K562 (cell line): ENCODE data around the gene GCC1. TPM values are rescaled to one million over a fixed set of nuclear protein-coding genes. Genes with fewer than 3 reads are reported as not detected.

Experiments used
- ATF2 ChIP-seq: sonication (generic); formaldehyde crosslinking; IDR thresholded peaks from 2 replicates; pipeline ENCODE4 v1.8.1; 2022; ENCODE audit warnings: missing genetic modification reagents
- ATF4 ChIP-seq: fragments of 450-650 bp; formaldehyde crosslinking; IDR thresholded peaks from 2 replicates; pipeline ENCODE4 v1.4.0; 2022; ENCODE audit warnings: mild to moderate bottlenecking, moderate library complexity
- CHAMP1 ChIP-seq: fragments of 450-650 bp; IDR thresholded peaks from 2 replicates; pipeline ENCODE4 v1.6.1; 2016; ENCODE audit warnings: mild to moderate bottlenecking
- DNMT1 ChIP-seq: fragments of 450-650 bp; IDR thresholded peaks from 2 replicates; pipeline ENCODE4 v1.6.1; 2016; ENCODE audit warnings: antibody characterized with exemption, mild to moderate bottlenecking
- GABPB1 ChIP-seq: sonication (generic); formaldehyde crosslinking; IDR thresholded peaks from 2 replicates; pipeline ENCODE4 v1.8.0; 2022; ENCODE audit warnings: mild to moderate bottlenecking, missing genetic modification reagents
- HDAC1 ChIP-seq, 2 experiments: fragments of 450-650 bp; IDR thresholded peaks; 2 replicates each; pipeline ENCODE4 v1.6.1; 2016 to 2017; ENCODE audit warnings: inconsistent platforms in 1 of 2, mild to moderate bottlenecking in 1 of 2, moderate library complexity in 1 of 2
- HNRNPH1 ChIP-seq: fragments of 200-400 bp; formaldehyde crosslinking; optimal IDR thresholded peaks from 2 replicates; pipeline ENCODE3; 2017; ENCODE audit warnings: low read depth, mild to moderate bottlenecking, low read length, moderate library complexity
- L3MBTL2 ChIP-seq: fragments of 450-650 bp; IDR thresholded peaks from 2 replicates; pipeline ENCODE4 v1.6.1; 2016; ENCODE audit warnings: mild to moderate bottlenecking, moderate library complexity
- MBD2 ChIP-seq: sonication (generic); IDR thresholded peaks from 2 replicates; pipeline ENCODE4 v1.6.1; 2016; ENCODE audit warnings: low read depth, borderline replicate concordance
- NRF1 ChIP-seq, 2 experiments: fragments of 450-650 bp; IDR thresholded peaks in 1 of 2; conservative IDR thresholded peaks in 1 of 2; 2 replicates each; pipeline ENCODE4 v1.6.1; 2014; ENCODE audit warnings: mild to moderate bottlenecking in 2 of 2
- RBM34 ChIP-seq: fragments of 200-400 bp; formaldehyde crosslinking; IDR thresholded peaks from 2 replicates; pipeline ENCODE4 v1.6.1; 2018; ENCODE audit warnings: low read length, borderline replicate concordance; ENCODE audit not compliant: insufficient read depth
- SAP30 ChIP-seq: fragments of 200-600 bp; sonication (generic); IDR thresholded peaks from 2 replicates; pipeline ENCODE4 v1.6.1; 2012; ENCODE audit warnings: borderline replicate concordance, low read depth, mild to moderate bottlenecking, moderate library complexity, low read length, control low read depth, inconsistent platforms; ENCODE audit not compliant: insufficient read depth, poor library complexity, severe bottlenecking
- SMAD4 ChIP-seq: fragments of 250-450 bp; sonication (Bioruptor Pico); conservative IDR thresholded peaks from 2 replicates; pipeline ENCODE4 v1.8.0; 2021; ENCODE audit warnings: inconsistent platforms, mild to moderate bottlenecking, moderate library complexity
- SOX6 ChIP-seq: fragments of 450-650 bp; IDR thresholded peaks from 2 replicates; pipeline ENCODE4 v1.6.1; 2014; ENCODE audit warnings: mild to moderate bottlenecking
- TOE1 ChIP-seq, 2 experiments: fragments of 450-650 bp in 1 of 2; sonication (generic) in 1 of 2; formaldehyde crosslinking in 1 of 2; IDR thresholded peaks; 2 replicates each; pipeline versions ENCODE4 v1.7.1 to v1.8.0; 2016 to 2022; ENCODE audit warnings: borderline replicate concordance in 2 of 2, mild to moderate bottlenecking in 2 of 2, antibody characterized with exemption in 1 of 2, inconsistent platforms in 1 of 2, low read depth in 1 of 2, missing genetic modification reagents in 1 of 2, moderate library complexity in 1 of 2
- ZBTB12 ChIP-seq: fragments of 250-450 bp; sonication (Bioruptor Pico); IDR thresholded peaks from 2 replicates; pipeline ENCODE4 v1.4.0; 2020
- ZC3H8 ChIP-seq: fragments of 450-650 bp; IDR thresholded peaks from 2 replicates; pipeline ENCODE4 v1.6.1; 2017
- ZNF224 ChIP-seq: sonication (generic); formaldehyde crosslinking; IDR thresholded peaks from 2 replicates; pipeline ENCODE4 v1.8.0; 2022; ENCODE audit warnings: mild to moderate bottlenecking, missing genetic modification reagents
- ZNF584 ChIP-seq: fragments of 200-800 bp; sonication (Bioruptor generic); IDR thresholded peaks from 2 replicates; pipeline ENCODE4 v1.6.1; 2016; ENCODE audit warnings: low read depth, mild to moderate bottlenecking, missing genetic modification characterization, missing compliant biosample characterization
- ZNF589 ChIP-seq: fragments of 200-800 bp; sonication (Bioruptor generic); IDR thresholded peaks from 2 replicates; pipeline ENCODE4 v1.6.1; 2016; ENCODE audit warnings: low read depth, missing genetic modification characterization, missing compliant biosample characterization
- polyA plus RNA-seq, 8 experiments: library from polyadenylated mRNA; depleted of rRNA in 4 of 8; stranded (reverse) in 5 of 8; unstranded in 3 of 8; fragments of >200 nt; fragmentation: Nextera tagmentation in 2 of 8; fragmentation: Illumina TruSeq in 1 of 8; extraction: Ambion mirVana in 2 of 8; extraction: Trizol in 1 of 8; gene quantifications; 2 replicates each; pipeline versions ENCODE4 v1.2.1 to v1.2.3, GENCODE V29; 2011 to 2014; ENCODE audit warnings: inconsistent platforms in 1 of 8, missing spikeins in 1 of 8
- total RNA-seq, 7 experiments: library from RNA; depleted of rRNA in 6 of 7; stranded (reverse); fragments of >200 nt in 6 of 7; fragmentation: Illumina TruSeq in 2 of 7; extraction: Trizol in 2 of 7; gene quantifications; 2 replicates each; pipeline versions ENCODE4 v1.2.1 to v1.2.3, GENCODE V29; 2011 to 2021; ENCODE audit warnings: low replicate concordance in 1 of 7

Gene GCC1
- total and polyA plus RNA-seq, 9 of the 15 experiments (the other 6 are each of a cell fraction or from before 2014, with no cell fraction given) = 1.9 to 19.8 (median 10.9) TPM

- TF ChIP-seq ZBTB12 (CRISPR knock-in tag) (peak; percentile 94), DNMT1 (no peak), ATF2 (CRISPR knock-in tag) (peak; percentile 88), L3MBTL2 (peak; percentile 99), NRF1 (conservative IDR thresholded peaks at IDR 0.05 in 1 of 2, IDR thresholded peaks at IDR 0.05 in 1 of 2) (peak; percentile 66 to 72), TOE1 (IDR thresholded peaks at IDR 0.05; ENCODE audit: borderline replicate concordance) (no peak; the same call in 1 of the 2 replicates), TOE1 (CRISPR knock-in tag; IDR thresholded peaks at IDR 0.05; ENCODE audit: borderline replicate concordance, low read depth) (0 out of 2 replicates have a peak, but pooled peaks have one; percentile 22), ATF4 (peak; percentile 59; the same call in 1 of the 2 replicates), ZNF224 (CRISPR knock-in tag) (0 out of 2 replicates have a peak, but pooled peaks have one; percentile 52), HNRNPH1 (no peak), ZC3H8 (no peak), SOX6 (peak; percentile 25; the same call in 1 of the 2 replicates), SMAD4 (CRISPR knock-in tag) (0 out of 2 replicates have a peak, but pooled peaks have one; percentile 58), ZNF584 (no peak), RBM34 (no peak), SAP30 (peak; percentile 97), MBD2 (peak; percentile 62; the same call in 1 of the 2 replicates), CHAMP1 (no peak), ZNF589 (CRISPR knock-in tag) (no peak), HDAC1 (IDR thresholded peaks at IDR 0.05) (peak in 1 of 2 experiments; percentile 96; a peak in 2 of 4 replicates), GABPB1 (peak; percentile 80; the same call in 1 of the 2 replicates)
Observed at GRCh38 chr7:127585044-127585953, at the start of gene GCC1 (continued).
